ENCODE results near the gene UGT2B7. TPM values are rescaled to one million over a fixed set of nuclear protein-coding genes. Genes with fewer than 3 reads are reported as not detected.
"Not testable (repeated sequence)": the region's sequence is repeated elsewhere in the genome, so short reads cannot be mapped to it uniquely, and the experiment has no call there.

Gene UGT2B7
- total RNA-seq, result not detected
- polyA plus RNA-seq, result not detected
- long read RNA-seq, donor 1, result 0 reads
- long read RNA-seq, donor 2, result 0 reads
- long read RNA-seq, donor 3, result 0 reads

DNA sequence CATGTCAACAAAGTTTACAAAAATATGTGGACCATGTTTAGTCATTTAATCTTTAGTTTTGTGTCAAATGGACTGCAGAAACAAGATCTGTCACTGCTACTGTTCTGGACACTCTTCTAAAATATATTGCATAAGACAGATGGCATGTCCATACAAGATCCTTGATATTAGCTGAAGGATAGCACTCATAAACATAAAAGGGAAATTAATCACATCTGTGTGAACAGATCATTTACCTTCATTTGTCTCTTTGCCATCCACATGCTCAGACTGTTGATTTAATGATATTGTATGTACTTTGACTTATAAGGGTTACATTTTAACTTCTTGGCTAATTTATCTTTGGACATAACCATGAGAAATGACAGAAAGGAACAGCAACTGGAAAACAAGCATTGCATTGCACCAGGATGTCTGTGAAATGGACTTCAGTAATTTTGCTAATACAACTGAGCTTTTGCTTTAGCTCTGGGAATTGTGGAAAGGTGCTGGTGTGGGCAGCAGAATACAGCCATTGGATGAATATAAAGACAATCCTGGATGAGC lies at the start of gene UGT2B7:
UGT2B7 (plus strand) TSS at position 364 of the 546 bp plus-strand sequence; CDS start at position 411, 47 bp downstream.
- Histone ChIP-seq H3K4me3 (no peak within 1 kb of the TSS), H3K36me3 (no peaks in the 10 kb centered on the region), H3K4me1 (no peaks in the 10 kb centered on the region), H3K9me3 (no peaks in the 10 kb centered on the region), H3K27me3 (no peaks in the 10 kb centered on the region), H3K27ac (no peak within 1 kb of the TSS)
- no peak for DNase-seq
- ATAC-seq, result no peak
- intact Hi-C loops (cut with DNase I), result no loop called here
- TF ChIP-seq, protein P1, sequence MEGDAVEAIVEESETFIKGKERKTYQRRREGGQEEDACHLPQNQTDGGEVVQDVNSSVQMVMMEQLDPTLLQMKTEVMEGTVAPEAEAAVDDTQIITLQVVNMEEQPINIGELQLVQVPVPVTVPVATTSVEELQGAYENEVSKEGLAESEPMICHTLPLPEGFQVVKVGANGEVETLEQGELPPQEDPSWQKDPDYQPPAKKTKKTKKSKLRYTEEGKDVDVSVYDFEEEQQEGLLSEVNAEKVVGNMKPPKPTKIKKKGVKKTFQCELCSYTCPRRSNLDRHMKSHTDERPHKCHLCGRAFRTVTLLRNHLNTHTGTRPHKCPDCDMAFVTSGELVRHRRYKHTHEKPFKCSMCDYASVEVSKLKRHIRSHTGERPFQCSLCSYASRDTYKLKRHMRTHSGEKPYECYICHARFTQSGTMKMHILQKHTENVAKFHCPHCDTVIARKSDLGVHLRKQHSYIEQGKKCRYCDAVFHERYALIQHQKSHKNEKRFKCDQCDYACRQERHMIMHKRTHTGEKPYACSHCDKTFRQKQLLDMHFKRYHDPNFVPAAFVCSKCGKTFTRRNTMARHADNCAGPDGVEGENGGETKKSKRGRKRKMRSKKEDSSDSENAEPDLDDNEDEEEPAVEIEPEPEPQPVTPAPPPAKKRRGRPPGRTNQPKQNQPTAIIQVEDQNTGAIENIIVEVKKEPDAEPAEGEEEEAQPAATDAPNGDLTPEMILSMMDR (IDR thresholded peaks at IDR 0.05), result no peak

DNA sequence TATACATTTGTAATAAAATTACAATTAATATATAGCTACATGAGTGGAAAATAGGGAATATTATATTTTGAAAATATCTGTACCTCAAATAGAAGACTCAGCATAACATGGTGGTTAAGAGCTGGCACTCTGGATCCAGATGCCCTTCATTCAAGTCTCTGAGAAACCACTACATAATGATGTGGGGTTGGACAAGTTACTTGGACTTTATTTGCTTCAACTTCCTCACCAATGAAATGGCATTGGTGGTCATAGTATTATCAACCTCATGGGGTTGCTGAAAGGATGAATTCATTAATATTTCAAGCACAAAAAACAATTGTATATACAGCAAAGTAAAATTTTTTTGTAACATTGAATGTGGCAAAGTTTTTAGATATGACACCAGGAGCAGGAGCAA lies 46.4 kb upstream of the UGT2B7 start:
- intact Hi-C loops (cut with DNase I), result no loop called here
- no peak for DNase-seq
- Histone ChIP-seq H3K27me3 (no peaks in the 10 kb centered on the region), H3K9me3 (peaks cover 0 to 4% (median 0%) of the 10 kb centered on the region in 11 donors), H3K4me3 (no peak overlapping the region), H3K4me1 (no peaks in the 10 kb centered on the region), H3K27ac (no peak overlapping the region), H3K36me3 (no peaks in the 10 kb centered on the region)
- TF ChIP-seq, protein P1 (IDR thresholded peaks at IDR 0.05), result no peak
- ATAC-seq, result no peak

DNA sequence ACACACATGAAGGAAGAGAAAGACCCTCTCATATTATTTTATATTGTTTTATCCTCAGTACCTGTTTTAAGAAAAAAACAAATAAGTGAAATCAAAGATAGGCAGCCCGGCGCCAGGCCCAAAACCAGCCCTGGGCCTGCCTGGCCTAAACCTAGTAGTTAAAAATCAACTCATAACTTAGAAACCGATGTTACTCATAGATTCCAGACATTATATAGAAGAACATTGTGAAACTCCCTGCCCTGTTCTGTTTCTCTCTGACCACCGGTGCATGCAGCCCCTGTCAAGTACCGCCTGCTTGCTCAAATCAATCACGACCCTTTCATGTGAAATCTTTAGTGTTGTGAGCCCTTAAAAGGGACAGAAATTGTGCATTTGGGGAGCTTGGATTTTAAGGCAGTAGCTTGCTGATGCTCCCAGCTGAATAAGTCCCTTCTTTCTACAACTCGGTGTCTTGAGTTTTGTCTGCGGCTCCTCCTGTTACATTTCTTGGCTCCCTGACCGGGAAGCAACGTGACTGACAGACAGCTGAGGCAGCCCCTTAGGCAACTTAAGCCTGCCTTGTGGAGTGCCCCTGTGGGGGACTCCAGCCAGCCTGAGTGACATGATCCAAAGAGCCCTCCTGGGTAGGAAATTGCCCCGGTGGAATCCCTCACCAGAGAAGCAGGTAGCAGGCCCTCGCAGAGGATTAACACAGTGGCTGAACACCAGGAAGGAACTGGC lies 45.3 kb upstream of the UGT2B7 start:
- H3K36me3 ChIP-seq; H3K4me3 ChIP-seq; intact Hi-C loops (cut with DNase I); DNase-seq; H3K9me3 ChIP-seq; H3K27me3 ChIP-seq; H3K27ac ChIP-seq; H3K4me1 ChIP-seq; ATAC-seq: not testable (repeated sequence)
- WGBS, 2 donors, result 53% methylated on average over 12 of the region's 12 CpGs

DNA sequence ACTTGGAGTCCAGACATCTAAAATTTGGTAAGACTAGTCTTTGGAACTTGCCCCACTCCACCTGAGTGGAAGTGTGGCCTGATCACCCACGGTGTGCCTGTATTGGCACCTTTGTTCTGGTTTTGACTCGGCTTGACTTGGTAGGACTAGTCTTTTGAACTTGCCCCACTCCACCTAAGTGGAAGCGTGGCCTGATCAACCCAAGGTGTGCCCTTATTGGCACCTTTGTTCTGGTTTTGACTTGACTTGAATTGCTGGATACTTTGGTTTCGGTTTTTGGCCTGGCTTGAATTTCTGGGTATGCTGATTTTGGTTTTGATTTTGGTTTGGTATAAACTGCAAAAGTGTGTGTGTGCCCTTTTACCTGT lies 44.7 kb upstream of the UGT2B7 start:
- H3K27me3 ChIP-seq, result no peaks in the 10 kb centered on the region
- WGBS, 2 donors, result 85 to 91% methylated on average over 4 of the region's 4 CpGs
- TF ChIP-seq, protein P1 (IDR thresholded peaks at IDR 0.05), result no peak
- no peak overlapping the region for H3K4me3 ChIP-seq
- no peaks in the 10 kb centered on the region for H3K4me1 ChIP-seq
- no peak for DNase-seq
- no peaks in the 10 kb centered on the region for H3K36me3 ChIP-seq
- H3K9me3 ChIP-seq, result no peaks in the 10 kb centered on the region
- no peak for ATAC-seq
- intact Hi-C loops (cut with DNase I), result no loop called here
- H3K27ac ChIP-seq, result no peak overlapping the region

DNA sequence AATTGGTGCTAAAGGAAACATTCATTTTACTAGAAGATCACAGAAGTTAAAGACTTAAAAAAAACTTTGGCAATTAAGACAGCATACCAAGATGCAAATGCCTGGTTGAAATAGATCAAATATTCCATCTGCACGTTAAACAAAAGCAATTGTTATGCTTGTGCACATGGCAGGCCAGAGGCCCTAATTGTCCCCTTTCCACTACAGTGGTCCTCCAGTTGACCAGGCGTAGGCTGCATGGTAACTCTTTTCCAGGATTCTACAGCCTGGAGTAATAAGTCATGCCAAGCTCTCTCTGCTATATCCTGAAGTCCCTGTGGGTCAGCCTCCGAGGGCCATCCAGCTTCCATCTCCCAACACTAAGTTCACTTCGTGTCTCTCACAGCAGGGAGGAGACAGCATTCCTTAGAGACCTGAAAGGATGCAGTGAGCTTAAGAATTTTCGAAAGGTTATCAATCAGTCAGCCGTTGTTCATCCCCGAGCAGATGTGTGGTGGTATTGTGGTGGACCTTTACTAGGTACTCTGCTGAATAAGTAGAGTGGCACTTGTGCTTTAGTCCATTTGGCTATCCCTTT lies 42.9 kb upstream of the UGT2B7 start:
- H3K27ac ChIP-seq; H3K36me3 ChIP-seq; H3K4me3 ChIP-seq; H3K27me3 ChIP-seq; DNase-seq; intact Hi-C loops (cut with DNase I); ATAC-seq; H3K4me1 ChIP-seq; H3K9me3 ChIP-seq: not testable (repeated sequence)
- 72 to 74% methylated on average over 7 of the region's 7 CpGs for WGBS, 2 donors

DNA sequence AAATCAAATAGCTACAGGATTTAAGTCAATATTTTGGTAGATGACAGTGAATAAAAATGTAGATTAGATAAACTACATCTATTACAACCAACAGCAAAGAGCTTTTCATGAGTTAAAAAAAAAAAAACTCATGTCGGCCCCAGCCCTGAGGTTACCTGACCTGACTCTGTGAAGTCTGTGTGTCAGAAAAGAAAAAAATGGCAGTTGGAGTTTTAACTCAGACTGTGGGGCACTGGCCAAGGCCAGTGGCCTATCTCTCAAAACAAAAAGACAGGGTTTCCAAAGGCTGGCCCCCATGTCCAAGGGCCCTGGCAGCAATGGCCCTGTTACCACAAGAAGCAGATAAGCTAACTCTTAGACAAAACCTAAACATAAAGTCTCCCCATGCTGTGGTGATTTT lies 42.2 kb upstream of the UGT2B7 start:
- DNase-seq; H3K9me3 ChIP-seq; H3K27me3 ChIP-seq; H3K36me3 ChIP-seq; ATAC-seq; H3K27ac ChIP-seq; intact Hi-C loops (cut with DNase I); H3K4me1 ChIP-seq; H3K4me3 ChIP-seq: not testable (repeated sequence)
- 76 to 92% methylated on average over 1 of the region's 1 CpG for WGBS, 2 donors
